GM20000 (cell line): ENCODE measurements around the gene STX8.
A peak's percentile ranks its signal among the peaks of the same experiment; 100 is the strongest.

Source experiments
- DNase-seq: peaks from one replicate; pipeline ENCODE4 v3.0.0; 2012; ENCODE audit warnings: low spot score
- CTCF ChIP-seq: IDR thresholded peaks from 2 replicates; pipeline ENCODE4 v1.5.1; 2012; ENCODE audit warnings: mild to moderate bottlenecking, control low read depth; ENCODE audit errors: extremely low read depth, missing control alignments

The STX8 gene

DNA sequence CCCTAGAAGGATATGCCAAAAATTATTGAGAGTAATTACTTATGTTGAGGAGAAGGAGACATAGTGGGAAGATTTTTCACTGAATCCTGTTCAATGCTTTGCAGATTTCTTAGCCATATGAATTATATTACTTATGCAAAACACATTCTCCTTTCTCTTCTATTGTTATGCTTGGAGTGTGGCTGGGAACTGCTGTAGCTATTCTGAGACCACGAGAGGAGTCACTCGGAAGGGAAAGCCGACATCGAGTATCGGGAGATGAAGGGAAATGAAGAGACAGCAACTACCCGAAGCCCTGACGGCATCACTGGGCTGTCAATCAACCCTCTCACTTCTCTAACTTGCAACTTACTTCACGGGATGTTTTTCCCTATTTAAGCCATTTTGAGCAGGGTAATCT is 39.6 kb downstream of the STX8 start:
- no peak for TF ChIP-seq CTCF
- DNase-seq: no peak

DNA sequence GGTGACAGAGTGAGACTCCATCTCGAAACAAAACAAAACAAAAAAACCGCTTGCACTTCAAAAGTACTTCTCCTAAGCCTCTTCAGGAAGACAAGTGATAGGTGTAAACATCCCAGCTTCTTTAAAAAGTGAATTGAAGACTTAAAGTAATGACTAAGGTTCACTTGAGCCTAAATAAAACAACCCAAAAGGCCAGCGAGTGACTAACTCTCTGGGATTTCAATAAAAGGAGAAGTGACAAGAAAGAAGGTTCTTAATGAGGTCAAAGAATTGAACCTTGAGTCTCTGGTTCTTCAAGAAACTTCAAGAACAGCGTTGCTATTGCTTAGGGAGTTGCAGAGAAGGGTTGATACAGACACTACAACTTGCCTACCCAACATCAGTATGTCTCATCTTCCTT is 42.2 kb downstream of the STX8 start:
- DNase-seq: no peak
- no peak for TF ChIP-seq CTCF

DNA sequence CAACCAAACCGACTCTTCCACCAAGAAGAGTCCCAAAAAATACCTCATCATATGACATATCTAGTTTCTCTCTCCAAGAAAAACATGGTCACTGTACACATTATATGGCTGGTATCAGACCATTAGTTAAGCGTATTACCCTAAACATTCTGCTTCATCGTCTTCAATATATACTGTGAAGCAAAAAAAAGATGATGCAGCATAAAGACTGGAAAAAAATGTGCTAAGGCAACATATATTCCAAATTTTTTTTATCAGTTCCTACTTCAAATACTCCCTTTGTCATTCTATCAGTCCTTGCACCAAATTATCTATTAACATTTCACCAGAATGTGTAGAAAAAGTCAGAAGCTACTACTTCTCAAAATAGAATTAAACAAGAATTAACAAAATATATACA is 42.9 kb downstream of the STX8 start:
- DNase-seq: no peak
- no peak for TF ChIP-seq CTCF

GRCh38 chr17:9531034-9531433 is 44.6 kb downstream of the STX8 start:
- TF ChIP-seq CTCF: no peak
- DNase-seq: no peak

DNA sequence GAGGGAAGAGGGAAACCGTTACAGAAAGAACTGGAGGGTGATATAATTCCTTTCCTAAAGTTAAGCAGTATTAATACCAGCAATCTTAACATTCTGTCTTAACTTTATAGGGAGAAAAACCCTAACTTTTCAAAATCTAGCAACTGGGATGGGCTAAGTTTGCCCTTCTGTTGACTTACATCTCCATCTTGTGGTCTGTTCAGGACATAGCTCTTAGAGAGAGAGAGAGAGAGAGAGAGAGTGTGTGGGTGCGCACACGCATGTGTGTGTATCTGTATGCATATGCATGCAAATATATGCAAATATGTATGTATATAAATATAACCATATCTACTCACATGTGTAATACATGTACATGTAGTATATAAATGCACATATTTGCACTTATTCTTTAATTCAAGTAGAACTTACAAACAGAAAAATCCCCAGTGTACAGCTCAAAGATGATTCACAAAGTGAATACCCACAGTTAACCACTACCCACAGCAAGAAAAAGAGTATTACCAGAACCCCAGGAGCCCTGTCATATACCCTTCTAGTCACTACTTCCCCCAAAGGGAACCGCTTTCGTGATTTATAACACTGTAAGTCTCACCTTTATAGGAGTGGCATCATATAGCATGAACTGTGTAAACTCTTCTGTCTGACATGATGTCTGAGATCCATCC is 46.5 kb downstream of the STX8 start:
- peak; percentile 6 for TF ChIP-seq CTCF
- DNase-seq: peak; percentile 22

DNA sequence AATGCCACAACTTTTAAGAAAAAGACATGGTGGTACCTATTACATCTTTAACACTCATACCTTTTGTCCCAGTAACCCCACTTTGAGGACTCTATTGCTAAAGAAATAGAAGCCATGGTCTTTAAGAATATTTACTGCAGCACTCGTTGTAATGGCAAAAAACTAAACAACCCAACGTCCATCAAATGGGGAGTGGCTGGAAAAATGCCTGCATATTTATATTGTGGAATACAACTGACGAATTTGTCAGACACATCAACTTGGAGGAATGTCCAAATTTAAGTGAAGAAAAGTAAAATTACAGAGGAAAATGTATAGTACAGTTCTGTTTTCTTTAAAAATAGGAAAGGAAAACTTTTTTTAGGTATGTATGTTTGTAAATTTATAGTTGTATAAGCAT is 47.8 kb downstream of the STX8 start:
- DNase-seq: no peak

GRCh38 chr17:9522074-9522473 is 53.5 kb downstream of the STX8 start:
- DNase-seq: peak; percentile 37
- peak; percentile 2 for TF ChIP-seq CTCF

More for the DNA sequence above, 47.8 kb downstream of the STX8 start:
- TF ChIP-seq CTCF: no peak
